BE2C (cell line): ENCODE results near the gene PMS1. TPM values are rescaled to one million over a fixed set of nuclear protein-coding genes. Genes with fewer than 3 reads are reported as not detected.
"Not testable (repeated sequence)": the region's sequence is repeated elsewhere in the genome, so short reads cannot be mapped to it uniquely, and the experiment has no call there.

ENCODE experiments used
- DNase-seq: peaks from one replicate; pipeline ENCODE4 v3.0.0-alpha.2; 2020
- H3K27me3 ChIP-seq: fragments of 250-450 bp; sonication (Bioruptor Pico); 2 replicates; pipeline ENCODE4 v1.5.1; 2020; ENCODE audit warnings: mild to moderate bottlenecking
- H3K36me3 ChIP-seq: fragments of 250-450 bp; sonication (Bioruptor Pico); 2 replicates; pipeline ENCODE4 v1.5.1; 2020; ENCODE audit warnings: mild to moderate bottlenecking
- H3K4me1 ChIP-seq: fragments of 250-450 bp; sonication (Bioruptor Pico); 2 replicates; pipeline ENCODE4 v1.5.1; 2020
- H3K4me3 ChIP-seq: 2 replicates; pipeline ENCODE4 v1.5.1; 2011; ENCODE audit warnings: low read depth, low read length
- H3K9me3 ChIP-seq: fragments of 250-450 bp; sonication (Bioruptor Pico); 2 replicates; pipeline ENCODE4 v1.5.1; 2020
- polyA plus RNA-seq: library from polyadenylated mRNA; unstranded; fragments of >200 nt; gene quantifications from one replicate; pipeline ENCODE4 v1.2.1, GENCODE V29; 2012; ENCODE audit warnings: low read depth, missing spikeins; ENCODE audit not compliant: insufficient read length, insufficient read depth
- TF ChIP-seq, protein P1 (sequence below): IDR thresholded peaks from 2 replicates; pipeline ENCODE4 v1.5.1; 2012; ENCODE audit warnings: mild to moderate bottlenecking, low read depth, low read length

PMS1 gene
- 21.4 TPM for polyA plus RNA-seq

DNA sequence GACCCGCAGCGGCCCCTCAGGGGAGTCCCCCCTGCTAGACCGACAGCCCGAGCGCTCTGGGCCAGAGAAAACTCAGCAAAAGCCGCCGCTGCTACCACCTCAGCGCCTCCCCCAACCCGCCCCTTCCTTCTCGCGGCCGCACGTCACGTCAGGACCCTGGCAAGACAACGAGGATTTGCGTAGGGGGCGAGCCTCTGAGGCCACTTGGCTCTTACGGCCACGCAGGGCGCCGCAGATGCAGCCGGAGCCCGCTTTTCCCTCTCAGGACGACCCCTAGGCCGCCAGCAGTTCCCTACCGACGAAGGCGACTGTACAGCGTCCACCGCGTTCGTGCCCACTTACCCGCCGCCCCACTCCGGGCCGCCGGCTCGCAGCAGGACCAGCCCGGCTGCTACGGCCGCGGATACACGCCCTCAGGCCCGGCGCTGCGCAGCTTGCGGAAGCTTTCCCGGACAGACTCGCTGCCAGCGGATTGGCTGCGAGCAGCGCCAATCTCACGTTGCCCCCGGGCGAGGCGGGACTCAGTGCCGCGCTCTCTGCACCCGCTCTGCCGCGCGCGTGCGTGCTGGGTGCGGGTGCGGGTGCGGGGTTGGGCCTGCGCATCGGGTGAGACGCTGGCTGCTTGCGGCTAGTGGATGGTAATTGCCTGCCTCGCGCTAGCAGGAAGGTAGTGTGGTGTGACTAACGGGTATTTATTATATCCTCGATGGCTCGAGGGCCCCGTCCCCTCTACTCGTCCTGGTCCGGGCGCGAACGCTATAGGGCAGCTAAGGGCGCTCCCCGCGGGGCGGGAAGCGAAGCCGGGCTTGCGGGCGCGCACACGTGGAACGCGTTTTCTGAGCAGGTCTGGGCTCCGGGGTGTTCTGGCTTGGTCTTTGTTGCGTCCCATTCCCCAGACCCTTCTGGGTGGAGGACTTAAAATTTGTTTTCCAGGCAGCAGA, at the start of gene PMS1, which contains the start of gene ORMDL1:
Gene PMS1 (plus strand): TSS at position 524 of the 941 bp plus-strand sequence. CDS start 7,360 bp downstream, outside the sequence.
Gene ORMDL1 (minus strand): TSS at position 413 of the 941 bp plus-strand sequence. CDS start 1,744 bp downstream, outside the sequence.
- TF ChIP-seq, protein P1, sequence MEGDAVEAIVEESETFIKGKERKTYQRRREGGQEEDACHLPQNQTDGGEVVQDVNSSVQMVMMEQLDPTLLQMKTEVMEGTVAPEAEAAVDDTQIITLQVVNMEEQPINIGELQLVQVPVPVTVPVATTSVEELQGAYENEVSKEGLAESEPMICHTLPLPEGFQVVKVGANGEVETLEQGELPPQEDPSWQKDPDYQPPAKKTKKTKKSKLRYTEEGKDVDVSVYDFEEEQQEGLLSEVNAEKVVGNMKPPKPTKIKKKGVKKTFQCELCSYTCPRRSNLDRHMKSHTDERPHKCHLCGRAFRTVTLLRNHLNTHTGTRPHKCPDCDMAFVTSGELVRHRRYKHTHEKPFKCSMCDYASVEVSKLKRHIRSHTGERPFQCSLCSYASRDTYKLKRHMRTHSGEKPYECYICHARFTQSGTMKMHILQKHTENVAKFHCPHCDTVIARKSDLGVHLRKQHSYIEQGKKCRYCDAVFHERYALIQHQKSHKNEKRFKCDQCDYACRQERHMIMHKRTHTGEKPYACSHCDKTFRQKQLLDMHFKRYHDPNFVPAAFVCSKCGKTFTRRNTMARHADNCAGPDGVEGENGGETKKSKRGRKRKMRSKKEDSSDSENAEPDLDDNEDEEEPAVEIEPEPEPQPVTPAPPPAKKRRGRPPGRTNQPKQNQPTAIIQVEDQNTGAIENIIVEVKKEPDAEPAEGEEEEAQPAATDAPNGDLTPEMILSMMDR = no peak
- no peaks in the 10 kb centered on the region for H3K27me3 ChIP-seq
- peak within 1 kb of the TSS; percentile 90 for H3K4me3 ChIP-seq
- peak; percentile 96 for DNase-seq
- no peaks in the 10 kb centered on the region for H3K9me3 ChIP-seq
- H3K36me3 ChIP-seq = peaks cover 18% of the 10 kb centered on the region
- no peaks in the 10 kb centered on the region for H3K4me1 ChIP-seq

DNA sequence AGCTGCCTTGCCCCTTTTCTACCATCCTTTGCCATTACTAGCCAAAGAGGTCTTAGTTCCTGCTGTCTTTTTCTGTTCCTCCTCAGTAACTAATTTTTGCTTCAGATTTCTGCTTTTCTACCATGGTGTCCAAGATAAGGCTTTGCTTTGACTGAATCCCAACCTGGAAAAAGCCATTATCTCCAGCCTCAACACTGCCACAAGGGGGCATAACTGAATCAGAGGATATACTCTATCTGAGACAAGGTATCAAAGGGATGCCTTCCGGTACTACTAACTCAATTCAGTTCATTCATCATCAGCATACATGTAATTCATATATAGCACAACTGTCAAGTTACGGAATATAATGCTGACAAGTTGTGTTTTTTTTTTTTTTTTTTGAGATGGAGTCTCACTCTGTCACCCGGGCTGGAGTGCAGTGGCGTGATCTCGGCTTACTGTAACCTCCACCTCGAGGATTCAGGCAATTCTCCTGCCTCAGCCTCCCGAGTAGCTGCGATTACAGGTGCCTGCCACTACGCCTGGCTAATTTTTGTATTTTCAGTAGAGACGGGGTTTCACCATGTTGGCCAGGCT, 33.1 kb upstream of the PMS1 start:
- peaks cover 35% of the 10 kb centered on the region for H3K36me3 ChIP-seq
- no peaks in the 10 kb centered on the region for H3K27me3 ChIP-seq
- H3K4me3 ChIP-seq = no peak overlapping the region
- H3K9me3 ChIP-seq = no peaks in the 10 kb centered on the region
- TF ChIP-seq, protein P1 = peak; percentile 87
- peak; percentile 50 for DNase-seq
- no peaks in the 10 kb centered on the region for H3K4me1 ChIP-seq

DNA sequence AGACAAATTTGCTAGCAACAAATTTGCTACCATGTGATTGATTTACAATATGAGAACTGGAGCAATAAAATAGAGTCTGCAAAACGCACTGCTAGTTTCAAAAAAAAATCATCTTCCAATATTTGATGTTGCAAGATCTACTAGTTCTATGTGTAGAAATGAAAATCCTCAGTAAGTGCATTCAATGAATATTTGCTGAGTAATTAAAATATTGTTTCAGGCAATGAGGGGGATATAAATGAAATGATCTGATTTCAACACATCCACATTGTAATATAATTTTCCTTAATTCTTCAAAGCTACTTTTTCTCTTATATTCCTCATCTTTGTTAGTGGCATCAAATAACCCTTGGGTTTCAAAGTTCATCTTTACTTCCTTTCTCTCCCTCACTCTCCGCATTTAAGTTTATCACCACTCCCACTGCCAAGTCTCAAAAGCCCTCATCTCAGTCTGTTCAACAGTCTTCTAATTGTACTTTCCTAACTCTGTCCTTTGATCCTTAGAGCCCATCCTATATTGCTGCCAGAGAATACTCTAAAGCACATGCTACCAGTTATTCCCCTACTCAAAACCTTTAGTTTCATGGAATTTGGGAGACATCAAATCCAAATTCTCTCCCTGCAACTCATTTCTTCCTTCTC, 27.8 kb upstream of the PMS1 start:
- no peaks in the 10 kb centered on the region for H3K4me1 ChIP-seq
- TF ChIP-seq, protein P1 = no peak
- H3K4me3 ChIP-seq = no peak overlapping the region
- no peaks in the 10 kb centered on the region for H3K27me3 ChIP-seq
- DNase-seq = no peak
- peaks cover 19% of the 10 kb centered on the region for H3K36me3 ChIP-seq
- H3K9me3 ChIP-seq = no peaks in the 10 kb centered on the region

DNA sequence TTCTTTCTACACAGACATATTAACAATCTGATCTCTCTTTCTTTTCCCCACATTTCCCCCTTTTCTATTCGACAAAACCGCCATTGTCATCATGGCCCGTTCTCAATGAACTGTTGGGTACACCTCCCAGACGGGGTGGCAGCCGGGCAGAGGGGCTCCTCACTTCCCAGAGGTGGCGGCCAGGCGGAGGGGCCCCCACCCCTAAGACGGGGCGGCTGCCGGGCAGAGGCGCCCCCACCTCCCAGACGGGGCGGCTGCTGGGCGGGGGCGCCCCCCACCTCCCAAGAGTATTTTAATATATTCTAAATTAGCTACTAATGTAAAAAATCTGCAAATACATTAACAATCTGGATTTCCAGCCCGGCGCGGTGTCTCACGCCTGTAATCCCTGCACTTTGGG, 24.1 kb upstream of the PMS1 start:
- not testable (repeated sequence) for H3K4me1 ChIP-seq, H3K27me3 ChIP-seq, H3K36me3 ChIP-seq, H3K9me3 ChIP-seq, H3K4me3 ChIP-seq, DNase-seq

DNA sequence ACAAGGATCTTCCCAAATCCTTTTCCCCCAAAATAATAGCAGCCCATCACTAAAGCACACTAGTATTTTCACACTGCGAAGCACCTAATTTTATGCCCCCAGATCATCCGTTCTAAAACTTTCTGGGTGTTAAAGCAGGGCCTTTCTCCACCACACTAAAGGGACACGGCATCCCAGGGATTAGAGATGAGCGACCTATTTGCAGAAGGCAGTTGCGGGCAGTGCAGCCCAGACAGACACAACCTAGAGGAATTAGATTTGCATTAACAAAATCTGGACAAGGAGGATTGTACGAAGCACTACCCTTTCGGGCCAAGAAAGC, 22.1 kb upstream of the PMS1 start:
- peak overlapping the region; percentile 100 for H3K4me3 ChIP-seq
- H3K4me1 ChIP-seq = no peaks in the 10 kb centered on the region
- H3K36me3 ChIP-seq = no peaks in the 10 kb centered on the region; the same call in 1 of the 2 replicates
- no peak for DNase-seq
- H3K9me3 ChIP-seq = no peaks in the 10 kb centered on the region
- TF ChIP-seq, protein P1 = no peak
- no peaks in the 10 kb centered on the region for H3K27me3 ChIP-seq

DNA sequence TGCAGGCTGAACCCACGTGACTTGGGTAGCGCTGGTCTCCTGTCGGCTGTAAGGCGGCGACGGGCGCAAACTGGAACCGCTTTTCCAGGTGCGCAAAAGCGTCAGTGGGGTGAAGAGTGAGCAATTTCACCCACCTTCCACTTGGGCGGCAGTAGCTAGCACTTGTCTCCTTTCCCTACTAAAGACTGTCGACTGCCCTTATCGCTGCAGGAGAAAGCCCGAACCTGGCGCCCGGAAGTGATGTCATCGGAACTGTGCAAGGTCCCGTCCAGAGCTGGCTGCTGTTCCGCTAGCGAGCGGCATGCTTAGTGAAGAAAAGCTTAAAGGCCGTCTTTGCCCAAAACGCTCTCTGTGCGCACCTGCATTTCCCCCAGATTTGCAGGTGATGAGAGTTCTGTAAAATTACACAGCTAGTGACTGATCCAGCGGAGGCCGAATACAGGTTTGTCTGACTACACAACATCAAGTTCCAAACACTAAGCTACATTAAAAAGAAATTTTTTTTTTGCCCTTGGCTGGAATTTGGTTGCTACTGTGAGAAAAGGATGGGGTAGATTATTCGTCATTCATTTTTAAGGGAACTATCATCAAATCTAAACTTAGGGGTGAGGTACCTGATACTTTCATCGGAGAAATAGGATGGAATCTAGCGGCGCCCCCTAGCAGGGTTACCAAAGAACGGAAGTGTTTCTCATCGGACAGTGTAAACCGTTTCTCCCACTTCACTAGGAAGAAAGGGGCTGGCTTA, 21.5 kb upstream of the PMS1 start, which contains the start of gene OSGEPL1:
Gene OSGEPL1 (minus strand): TSS at position 242 of the 748 bp plus-strand sequence. CDS start 1,152 bp downstream, outside the sequence.
- no peaks in the 10 kb centered on the region for H3K27me3 ChIP-seq
- TF ChIP-seq, protein P1 = peak; percentile 81
- DNase-seq = peak; percentile 94
- no peaks in the 10 kb centered on the region for H3K4me1 ChIP-seq
- peak within 1 kb of the TSS; percentile 100 for H3K4me3 ChIP-seq
- no peaks in the 10 kb centered on the region for H3K9me3 ChIP-seq
- no peaks in the 10 kb centered on the region; the same call in 1 of the 2 replicates for H3K36me3 ChIP-seq
